Trophoblast cell (in vitro differentiated cells and primary cell): ENCODE measurements around the gene DCAF5.

ENCODE experiments used
- DNase-seq, 2 donors: peaks; one replicate each; pipeline ENCODE4 v3.0.0-alpha.2; 2016
- H2AFZ ChIP-seq: 2 replicates; pipeline ENCODE4 v1.6.1; 2013; ENCODE audit warnings: low read length, moderate library complexity, mild to moderate bottlenecking; ENCODE audit not compliant: insufficient read depth, poor library complexity
- H2AK5ac ChIP-seq: 2 replicates; pipeline ENCODE4 v1.6.1; 2013; ENCODE audit warnings: mild to moderate bottlenecking, low read length
- H2BK120ac ChIP-seq: 2 replicates; pipeline ENCODE4 v1.6.1; 2013; ENCODE audit warnings: low read length, mild to moderate bottlenecking, moderate library complexity; ENCODE audit not compliant: insufficient read depth, poor library complexity
- H2BK12ac ChIP-seq: 2 replicates; pipeline ENCODE4 v1.6.1; 2013; ENCODE audit warnings: mild to moderate bottlenecking, low read length, moderate library complexity
- H2BK5ac ChIP-seq: 2 replicates; pipeline ENCODE4 v1.6.1; 2013; ENCODE audit warnings: low read length, low read depth, moderate library complexity, mild to moderate bottlenecking; ENCODE audit not compliant: poor library complexity
- H3K14ac ChIP-seq: 2 replicates; pipeline ENCODE4 v1.6.1; 2013; ENCODE audit warnings: mild to moderate bottlenecking, low read length
- H3K18ac ChIP-seq: 2 replicates; pipeline ENCODE4 v1.6.1; 2013; ENCODE audit warnings: mild to moderate bottlenecking, low read length
- H3K23ac ChIP-seq: 2 replicates; pipeline ENCODE4 v1.6.1; 2013; ENCODE audit warnings: low read length
- H3K27ac ChIP-seq: 2 replicates; pipeline ENCODE4 v1.5.1; 2013; ENCODE audit warnings: low read depth, mild to moderate bottlenecking, inconsistent platforms, low read length, moderate library complexity
- H3K27me3 ChIP-seq: 2 replicates; pipeline ENCODE4 v1.6.1; 2013; ENCODE audit warnings: inconsistent platforms, mild to moderate bottlenecking, low read length, moderate library complexity; ENCODE audit not compliant: insufficient read depth
- H3K36me3 ChIP-seq, 2 experiments: 1 replicate in 1 of 2; 2 replicates in 1 of 2; pipeline ENCODE4 v1.6.1; 2013; ENCODE audit warnings: low read length in 2 of 2, mild to moderate bottlenecking in 2 of 2, moderate library complexity in 1 of 2; ENCODE audit not compliant: insufficient read depth in 2 of 2, control insufficient read depth in 1 of 2
- H3K4ac ChIP-seq: 2 replicates; pipeline ENCODE4 v1.6.1; 2013; ENCODE audit warnings: low read depth, mild to moderate bottlenecking, low read length, moderate library complexity
- H3K4me1 ChIP-seq, 2 experiments: 1 replicate in 1 of 2; 2 replicates in 1 of 2; pipeline ENCODE4 v1.6.1; 2013; ENCODE audit warnings: low read length in 2 of 2, mild to moderate bottlenecking in 2 of 2, moderate library complexity in 1 of 2; ENCODE audit not compliant: insufficient read depth in 2 of 2, control insufficient read depth in 1 of 2
- H3K4me2 ChIP-seq: 2 replicates; pipeline ENCODE4 v1.6.1; 2013; ENCODE audit warnings: inconsistent platforms, mild to moderate bottlenecking, low read length, moderate library complexity
- H3K4me3 ChIP-seq: 2 replicates; pipeline ENCODE4 v1.5.1; 2013; ENCODE audit warnings: mild to moderate bottlenecking, low read depth, low read length, inconsistent platforms
- H3K79me1 ChIP-seq: one replicate; pipeline ENCODE4 v1.6.1; 2013; ENCODE audit warnings: low read length
- H3K79me2 ChIP-seq: 2 replicates; pipeline ENCODE4 v1.6.1; 2013; ENCODE audit warnings: low read length, mild to moderate bottlenecking; ENCODE audit not compliant: control insufficient read depth, insufficient read depth, poor library complexity
- H3K9ac ChIP-seq: 2 replicates; pipeline ENCODE4 v1.6.1; 2013; ENCODE audit warnings: mild to moderate bottlenecking, low read length
- H3K9me3 ChIP-seq: 2 replicates; pipeline ENCODE4 v1.6.1; 2013; ENCODE audit warnings: low read depth, mild to moderate bottlenecking, control low read depth, inconsistent platforms, low read length; ENCODE audit not compliant: insufficient read depth
- H4K12ac ChIP-seq: 2 replicates; pipeline ENCODE4 v1.6.1; 2013; ENCODE audit warnings: low read depth, mild to moderate bottlenecking, low read length, moderate library complexity
- H4K8ac ChIP-seq: 2 replicates; pipeline ENCODE4 v1.6.1; 2013; ENCODE audit warnings: low read depth, mild to moderate bottlenecking, low read length, moderate library complexity
- H4K91ac ChIP-seq: one replicate; pipeline ENCODE4 v1.6.1; 2013; ENCODE audit warnings: low read depth, mild to moderate bottlenecking, low read length, moderate library complexity
- WGBS: extraction: QIAGEN DNeasy Blood & Tissue Kit; methylation state at CpG from one replicate; pipeline ENCODE4 v1.1.7; 2013; ENCODE audit warnings: missing lambda C conversion rate; ENCODE audit not compliant: insufficient read length, insufficient coverage; ENCODE audit errors: extremely low coverage; 5-methylcytosine and 5-hydroxymethylcytosine counted together

Gene DCAF5

GRCh38 chr14:69042787-69043444 is 110.0 kb downstream of the DCAF5 start:
- no peaks in the 10 kb centered on the region for H3K79me2 ChIP-seq
- H3K79me1 ChIP-seq: peaks cover 8% of the 10 kb centered on the region
- no peak overlapping the region for H3K4ac ChIP-seq
- WGBS: no CpG with 5 or more reads among the region's 10 CpGs
- no peak overlapping the region for H2BK5ac ChIP-seq
- H2BK12ac ChIP-seq: no peak overlapping the region
- no peaks in the 10 kb centered on the region for H3K9me3 ChIP-seq
- H3K27me3 ChIP-seq: no peaks in the 10 kb centered on the region
- H4K12ac ChIP-seq: no peak overlapping the region
- no peaks in the 10 kb centered on the region for H3K36me3 ChIP-seq
- no peak overlapping the region for H3K9ac ChIP-seq
- H3K4me2 ChIP-seq: no peak overlapping the region
- H2AFZ ChIP-seq: no peak overlapping the region
- no peak overlapping the region for H4K91ac ChIP-seq
- H3K4me1 ChIP-seq: peaks cover 21 to 30% of the 10 kb centered on the region in 2 experiments
- no peak overlapping the region for H3K4me3 ChIP-seq
- no peak overlapping the region for H3K14ac ChIP-seq
- H2AK5ac ChIP-seq: no peak overlapping the region
- H4K8ac ChIP-seq: no peak overlapping the region
- DNase-seq: peak; percentile 10 to 55
- no peak overlapping the region for H2BK120ac ChIP-seq
- no peak overlapping the region for H3K18ac ChIP-seq
- H3K27ac ChIP-seq: no peak overlapping the region
- H3K23ac ChIP-seq: no peak overlapping the region

GRCh38 chr14:69042299-69042698 is 110.6 kb downstream of the DCAF5 start:
- Histone ChIP-seq H3K4me1 (peaks cover 25 to 32% of the 10 kb centered on the region in 2 experiments), H2BK5ac (no peak overlapping the region), H3K4ac (no peak overlapping the region), H3K79me1 (peaks cover 8% of the 10 kb centered on the region), H2BK120ac (no peak overlapping the region), H3K23ac (no peak overlapping the region), H3K36me3 (no peaks in the 10 kb centered on the region), H3K9me3 (no peaks in the 10 kb centered on the region), H4K8ac (no peak overlapping the region), H3K18ac (no peak overlapping the region), H3K79me2 (no peaks in the 10 kb centered on the region), H4K91ac (no peak overlapping the region), H4K12ac (no peak overlapping the region), H3K9ac (no peak overlapping the region), H2BK12ac (no peak overlapping the region), H2AFZ (no peak overlapping the region), H3K4me3 (no peak overlapping the region), H3K27me3 (no peaks in the 10 kb centered on the region), H3K4me2 (no peak overlapping the region), H3K27ac (no peak overlapping the region), H3K14ac (no peak overlapping the region), H2AK5ac (no peak overlapping the region)
- no peak for DNase-seq
- no CpG with 5 or more reads among the region's 3 CpGs for WGBS

GRCh38 chr14:69041783-69042182 is 111.1 kb downstream of the DCAF5 start:
- no peak overlapping the region for H3K14ac ChIP-seq

GRCh38 chr14:69040353-69040752 is 112.6 kb downstream of the DCAF5 start:
- no CpG with 5 or more reads among the region's 2 CpGs for WGBS
- Histone ChIP-seq H2AK5ac (no peak overlapping the region), H4K12ac (no peak overlapping the region)

More at GRCh38 chr14:69041783-69042182, 111.1 kb downstream of the DCAF5 start:
- H3K4me2 ChIP-seq: no peak overlapping the region
- no peaks in the 10 kb centered on the region for H3K27me3 ChIP-seq
- no peak overlapping the region for H3K18ac ChIP-seq
- no peak overlapping the region for H3K4me3 ChIP-seq
- H3K23ac ChIP-seq: no peak overlapping the region
- no peak overlapping the region for H4K12ac ChIP-seq
- H3K4me1 ChIP-seq: peaks cover 29 to 34% of the 10 kb centered on the region in 2 experiments
- no peak overlapping the region for H2AK5ac ChIP-seq
- no peak overlapping the region for H3K27ac ChIP-seq
- no peaks in the 10 kb centered on the region for H3K9me3 ChIP-seq
- no CpG with 5 or more reads among the region's 7 CpGs for WGBS
- no peak overlapping the region for H3K9ac ChIP-seq
- H4K8ac ChIP-seq: no peak overlapping the region
- no peak overlapping the region for H4K91ac ChIP-seq
- H2BK12ac ChIP-seq: no peak overlapping the region
- H3K79me2 ChIP-seq: no peaks in the 10 kb centered on the region
- no peak overlapping the region for H2BK120ac ChIP-seq
- DNase-seq: no peak
- no peak overlapping the region for H2AFZ ChIP-seq
- no peak overlapping the region for H3K4ac ChIP-seq
- no peaks in the 10 kb centered on the region for H3K36me3 ChIP-seq
- no peak overlapping the region for H2BK5ac ChIP-seq
- H3K79me1 ChIP-seq: peaks cover 9% of the 10 kb centered on the region

More at GRCh38 chr14:69040353-69040752, 112.6 kb downstream of the DCAF5 start:
- no peak overlapping the region for H2BK120ac ChIP-seq
- no peak overlapping the region for H3K23ac ChIP-seq
- H3K4me3 ChIP-seq: no peak overlapping the region
- H3K79me1 ChIP-seq: peaks cover 10% of the 10 kb centered on the region
- no peak overlapping the region for H3K4ac ChIP-seq
- no peak overlapping the region for H3K18ac ChIP-seq
- DNase-seq: no peak
- H4K91ac ChIP-seq: no peak overlapping the region
- no peak overlapping the region for H3K9ac ChIP-seq
- no peaks in the 10 kb centered on the region for H3K36me3 ChIP-seq
- no peak overlapping the region for H4K8ac ChIP-seq
- no peak overlapping the region for H3K4me2 ChIP-seq
- H3K4me1 ChIP-seq: peaks cover 31 to 32% of the 10 kb centered on the region in 2 experiments
- H2BK12ac ChIP-seq: no peak overlapping the region
- no peak overlapping the region for H3K14ac ChIP-seq
- H3K79me2 ChIP-seq: no peaks in the 10 kb centered on the region
- no peak overlapping the region for H2BK5ac ChIP-seq
- no peak overlapping the region for H2AFZ ChIP-seq
- H3K27ac ChIP-seq: no peak overlapping the region
- H3K9me3 ChIP-seq: no peaks in the 10 kb centered on the region
- no peaks in the 10 kb centered on the region for H3K27me3 ChIP-seq
